ENCODE data around the gene MRAS.

DNA sequence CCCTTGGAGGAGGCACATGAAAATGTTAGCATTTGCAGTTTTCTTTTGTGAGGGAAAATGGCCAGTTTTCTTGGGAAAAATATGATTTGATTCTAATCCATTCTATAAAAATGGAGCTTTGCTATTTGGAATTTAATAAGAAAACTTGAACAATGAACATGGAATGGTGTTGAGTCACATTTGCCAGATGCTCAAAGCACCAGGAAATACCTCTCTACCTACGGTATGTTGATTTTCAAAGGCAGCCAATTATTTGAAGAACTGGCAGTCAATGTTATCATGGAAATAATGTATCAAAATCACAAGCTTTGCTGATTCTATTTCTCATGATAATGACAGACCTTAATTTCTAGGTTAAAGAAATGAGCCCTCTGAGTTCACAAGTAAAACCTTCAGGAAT lies 33.6 kb upstream of the MRAS start:
- TF ChIP-seq ZBTB42 (CRISPR knock-in tag; IDR thresholded peaks at IDR 0.05) (no peak), MAZ (IDR thresholded peaks at IDR 0.05; ENCODE audit: borderline replicate concordance, low read depth, low read length) (no peak), MAZ (CRISPR knock-in tag; IDR thresholded peaks at IDR 0.05; ENCODE audit: low read depth) (no peak), RAD21 (CRISPR knock-in tag; IDR thresholded peaks at IDR 0.05) (no peak), NFIC (IDR thresholded peaks at IDR 0.05; ENCODE audit: low read length) (no peak), ARNT (IDR thresholded peaks at IDR 0.05) (no peak)
